H9 (cell line): ENCODE results near the gene HPD. TPM values are rescaled to one million over a fixed set of nuclear protein-coding genes. Genes with fewer than 3 reads are reported as not detected.

Experiments
- DNase-seq: peaks from one replicate; pipeline ENCODE4 v3.0.0-alpha.2; 2017
- H2AFZ ChIP-seq: one replicate; pipeline ENCODE4 v1.6.1; 2013; ENCODE audit warnings: mild to moderate bottlenecking, low read length, control low read depth, moderate library complexity
- H2AK5ac ChIP-seq: 2 replicates; pipeline ENCODE4 v1.6.1; 2013; ENCODE audit warnings: low read length, control low read depth, mixed read lengths; ENCODE audit not compliant: insufficient read length
- H2BK120ac ChIP-seq: one replicate; pipeline ENCODE4 v1.6.1; 2013; ENCODE audit warnings: low read depth, mild to moderate bottlenecking, low read length, control low read depth, inconsistent platforms; ENCODE audit not compliant: poor library complexity, severe bottlenecking
- H2BK12ac ChIP-seq: 2 replicates; pipeline ENCODE4 v1.6.1; 2013; ENCODE audit warnings: low read length, control low read depth, mixed read lengths, low read depth; ENCODE audit not compliant: insufficient read length
- H2BK15ac ChIP-seq: 2 replicates; pipeline ENCODE4 v1.6.1; 2013; ENCODE audit warnings: low read depth, low read length, control low read depth
- H2BK20ac ChIP-seq: one replicate; pipeline ENCODE4 v1.6.1; 2013; ENCODE audit warnings: low read depth, mild to moderate bottlenecking, low read length, control low read depth, inconsistent platforms; ENCODE audit not compliant: poor library complexity, severe bottlenecking
- H2BK5ac ChIP-seq: 2 replicates; pipeline ENCODE4 v1.6.1; 2013; ENCODE audit warnings: low read length, control low read depth, mixed read lengths; ENCODE audit not compliant: insufficient read length
- H3K14ac ChIP-seq: 2 replicates; pipeline ENCODE4 v1.6.1; 2013; ENCODE audit warnings: low read length, control low read depth; ENCODE audit not compliant: insufficient read depth
- H3K18ac ChIP-seq: 2 replicates; pipeline ENCODE4 v1.6.1; 2013; ENCODE audit warnings: low read depth, mild to moderate bottlenecking, mixed read lengths, low read length, control low read depth; ENCODE audit not compliant: insufficient read length
- H3K23ac ChIP-seq: 2 replicates; pipeline ENCODE4 v1.6.1; 2013; ENCODE audit warnings: low read length, control low read depth, mixed read lengths, low read depth; ENCODE audit not compliant: insufficient read length
- H3K23me2 ChIP-seq: 2 replicates; pipeline ENCODE4 v1.6.1; 2013; ENCODE audit warnings: low read depth, mild to moderate bottlenecking, mixed read lengths, low read length, control low read depth; ENCODE audit not compliant: insufficient read length, poor library complexity, severe bottlenecking
- H3K27ac ChIP-seq: 2 replicates; pipeline ENCODE4 v1.5.1; 2013; ENCODE audit warnings: low read length, control low read depth, mixed read lengths, low read depth; ENCODE audit not compliant: insufficient read length
- H3K27me3 ChIP-seq: 2 replicates; pipeline ENCODE4 v1.6.1; 2013; ENCODE audit warnings: low read length, control low read depth, inconsistent platforms; ENCODE audit not compliant: insufficient read depth
- H3K4ac ChIP-seq: 2 replicates; pipeline ENCODE4 v1.6.1; 2013; ENCODE audit warnings: low read depth, mild to moderate bottlenecking, control low read depth, inconsistent platforms, low read length, moderate library complexity
- H3K4me1 ChIP-seq: 2 replicates; pipeline ENCODE4 v1.6.1; 2013; ENCODE audit warnings: low read length, control low read depth, inconsistent platforms; ENCODE audit not compliant: insufficient read depth
- H3K4me2 ChIP-seq: 2 replicates; pipeline ENCODE4 v1.6.1; 2013; ENCODE audit warnings: low read length, control low read depth, mixed read lengths; ENCODE audit not compliant: insufficient read length, insufficient read depth
- H3K56ac ChIP-seq: 2 replicates; pipeline ENCODE4 v1.6.1; 2013; ENCODE audit warnings: low read depth, mild to moderate bottlenecking, mixed read lengths, low read length, control low read depth; ENCODE audit not compliant: insufficient read length
- H3K79me1 ChIP-seq: 2 replicates; pipeline ENCODE4 v1.6.1; 2013; ENCODE audit warnings: low read depth, mild to moderate bottlenecking, moderate library complexity, low read length, control low read depth, inconsistent platforms; ENCODE audit not compliant: insufficient read depth, poor library complexity, severe bottlenecking
- H3K79me2 ChIP-seq: 2 replicates; pipeline ENCODE4 v1.6.1; 2013; ENCODE audit warnings: low read length, control low read depth, inconsistent platforms; ENCODE audit not compliant: insufficient read depth
- H3K9ac ChIP-seq: 2 replicates; pipeline ENCODE4 v1.6.1; 2013; ENCODE audit warnings: low read length, control low read depth, mixed read lengths; ENCODE audit not compliant: insufficient read length; ENCODE audit errors: extremely low read depth
- H3K9me3 ChIP-seq: one replicate; pipeline ENCODE4 v1.6.1; 2013; ENCODE audit warnings: low read depth, low read length, inconsistent platforms; ENCODE audit not compliant: control insufficient read depth
- H3T11ph ChIP-seq: one replicate; pipeline ENCODE4 v1.6.1; 2013; ENCODE audit warnings: mild to moderate bottlenecking, low read length, control low read depth, inconsistent platforms
- H4K20me1 ChIP-seq: one replicate; pipeline ENCODE4 v1.6.1; 2013; ENCODE audit not compliant: control insufficient read depth, insufficient read length, insufficient read depth
- H4K5ac ChIP-seq: 2 replicates; pipeline ENCODE4 v1.6.1; 2013; ENCODE audit warnings: low read depth, mild to moderate bottlenecking, mixed read lengths, low read length, control low read depth; ENCODE audit not compliant: insufficient read length
- H4K8ac ChIP-seq: replicated peaks from 2 replicates; pipeline ENCODE4 v1.6.1; 2013; ENCODE audit warnings: low read length, control low read depth, mixed read lengths, low read depth; ENCODE audit not compliant: insufficient read length
- H4K91ac ChIP-seq: 2 replicates; pipeline ENCODE4 v1.6.1; 2013; ENCODE audit warnings: low read depth, mild to moderate bottlenecking, moderate library complexity, mixed read lengths, low read length, control low read depth; ENCODE audit not compliant: insufficient read length
- H3K27ac Mint-ChIP-seq, 3 experiments: 2 replicates in 2 of 3; 3 replicates in 1 of 3; pipeline ENCODE4 v1.8.0; 2020 to 2021; ENCODE audit warnings: mixed read lengths in 3 of 3, mild to moderate bottlenecking in 1 of 3, moderate library complexity in 1 of 3
- H3K27me3 Mint-ChIP-seq: 2 replicates; pipeline ENCODE4 v1.8.0; 2021; ENCODE audit warnings: low read depth, mild to moderate bottlenecking, moderate library complexity, mixed read lengths
- H3K36me3 Mint-ChIP-seq, 3 experiments: 2 replicates in 2 of 3; 3 replicates in 1 of 3; pipeline ENCODE4 v1.8.0; 2020 to 2021; ENCODE audit warnings: low read depth in 3 of 3, mixed read lengths in 3 of 3; ENCODE audit not compliant: insufficient read depth in 1 of 3
- H3K4me1 Mint-ChIP-seq, 2 experiments: 2 replicates each; pipeline ENCODE4 v1.8.0; 2020; ENCODE audit warnings: mixed read lengths in 2 of 2
- H3K4me3 Mint-ChIP-seq, 2 experiments: 2 replicates in 1 of 2; 3 replicates in 1 of 2; pipeline ENCODE4 v1.8.0; 2020 to 2021; ENCODE audit warnings: mild to moderate bottlenecking in 2 of 2, mixed read lengths in 2 of 2, moderate library complexity in 1 of 2
- H3K9me3 Mint-ChIP-seq, 2 experiments: 2 replicates in 1 of 2; 3 replicates in 1 of 2; pipeline ENCODE4 v1.8.0; 2020; ENCODE audit warnings: mild to moderate bottlenecking in 2 of 2, mixed read lengths in 2 of 2, moderate library complexity in 1 of 2
- CTCF ChIP-seq: fragments of 200-600 bp; sonication (generic); conservative IDR thresholded peaks from 3 replicates; pipeline ENCODE4 v1.8.0; 2021; ENCODE audit warnings: antibody characterized with exemption, mild to moderate bottlenecking
- WGBS: extraction: QIAGEN DNeasy Blood & Tissue Kit; methylation state at CpG from one replicate; pipeline ENCODE4 v1.1.7; 2013; ENCODE audit warnings: missing lambda C conversion rate, low lambda C conversion rate, mixed read lengths; ENCODE audit not compliant: insufficient read length; ENCODE audit errors: extremely low coverage; 5-methylcytosine and 5-hydroxymethylcytosine counted together
- total RNA-seq: library from RNA; stranded (reverse); gene quantifications from 2 replicates; pipeline ENCODE4 v1.2.1, GENCODE V29; 2021

The HPD gene
- total RNA-seq, 1 experiment from 2014 or later = not detected

GRCh38 chr12:121873216-121873569, 14.5 kb upstream of the HPD start:
- DNase-seq = no peak
- Histone ChIP-seq H3T11ph (no peak overlapping the region), H2BK5ac (no peak overlapping the region), H3K14ac (no peak overlapping the region), H3K23ac (no peak overlapping the region), H2BK12ac (no peak overlapping the region), H3K4me2 (no peak overlapping the region), H3K79me2 (no peaks in the 10 kb centered on the region), H2AK5ac (no peak overlapping the region), H3K9ac (no peak overlapping the region), H3K27ac (no peak overlapping the region), H4K5ac (no peak overlapping the region), H3K56ac (no peak overlapping the region), H3K79me1 (no peaks in the 10 kb centered on the region), H3K23me2 (no peaks in the 10 kb centered on the region), H3K18ac (no peak overlapping the region), H2BK15ac (no peak overlapping the region), H3K9me3 (no peaks in the 10 kb centered on the region), H4K91ac (no peak overlapping the region), H4K8ac (no peak overlapping the region), H3K27me3 (no peaks in the 10 kb centered on the region), H2BK20ac (no peak overlapping the region), H2AFZ (no peak overlapping the region), H3K4ac (no peak overlapping the region), H3K4me1 (no peaks in the 10 kb centered on the region), H4K20me1 (no peaks in the 10 kb centered on the region), H2BK120ac (no peak overlapping the region)
- TF ChIP-seq CTCF = no peak
- Mint-ChIP-seq H3K36me3 (no peaks in the 10 kb centered on the region), H3K4me3 (no peak overlapping the region), H3K9me3 (no peaks in the 10 kb centered on the region; a peak in 1 of 5 replicates), H3K4me1 (peaks cover 4% of the 10 kb centered on the region in 2 experiments; a peak in 3 of 4 replicates), H3K27ac (no peak overlapping the region), H3K27me3 (peaks cover 2% of the 10 kb centered on the region)
- WGBS = no CpG with 5 or more reads among the region's 6 CpGs
